HFFc6 (cell line): ENCODE data around the gene TMCO6. TPM values are rescaled to one million over a fixed set of nuclear protein-coding genes. Genes with fewer than 3 reads are reported as not detected.

Source experiments
- DNase-seq: peaks from one replicate; pipeline ENCODE4 v3.0.0-alpha.2; 2018
- H3K27ac Mint-ChIP-seq: 2 replicates; pipeline ENCODE4 v1.8.0; 2020; ENCODE audit warnings: mild to moderate bottlenecking, mixed read lengths
- H3K27me3 Mint-ChIP-seq: 2 replicates; pipeline ENCODE4 v1.8.0; 2021; ENCODE audit warnings: mild to moderate bottlenecking, moderate library complexity, mixed read lengths; ENCODE audit not compliant: insufficient read depth
- H3K36me3 Mint-ChIP-seq: 2 replicates; pipeline ENCODE4 v1.8.0; 2021; ENCODE audit warnings: low read depth, mixed read lengths
- H3K4me1 Mint-ChIP-seq: 2 replicates; pipeline ENCODE4 v1.8.0; 2020; ENCODE audit warnings: low read depth, mixed read lengths
- H3K4me3 Mint-ChIP-seq: 2 replicates; pipeline ENCODE4 v1.8.0; 2020; ENCODE audit warnings: mild to moderate bottlenecking, moderate library complexity, mixed read lengths
- H3K9me3 Mint-ChIP-seq: 2 replicates; pipeline ENCODE4 v1.8.0; 2020; ENCODE audit warnings: mild to moderate bottlenecking, mixed read lengths
- CTCF ChIP-seq: fragments of 200-600 bp; sonication (generic); IDR thresholded peaks from 2 replicates; pipeline ENCODE4 v1.5.0; 2021; ENCODE audit warnings: antibody characterized with exemption, mild to moderate bottlenecking
- total RNA-seq, 6 experiments: library from RNA; stranded (reverse); fragmentation: NEBNext Ultra II Directional; extraction: Animal tissue kit (Norgen Biotek cat#: 25700); gene quantifications; 2 replicates in 1 of 6; 3 replicates in 5 of 6; pipeline ENCODE4 v1.2.3, GENCODE V29; 2021

The TMCO6 gene
- total RNA-seq, 6 experiments from 2014 or later, result 3.6 to 7.2 (median 6.1) TPM

- H3K27ac Mint-ChIP-seq, result no peak overlapping the region
- peaks cover 14% of the 10 kb centered on the region for H3K9me3 Mint-ChIP-seq
- H3K4me3 Mint-ChIP-seq, result no peak overlapping the region
- no peaks in the 10 kb centered on the region; the same call in none of the 2 replicates for H3K27me3 Mint-ChIP-seq
- no peak for DNase-seq
- no peak for TF ChIP-seq CTCF
- H3K4me1 Mint-ChIP-seq, result peaks cover 24% of the 10 kb centered on the region
- peaks cover 12% of the 10 kb centered on the region for H3K36me3 Mint-ChIP-seq
These were observed 8.2 kb upstream of the TMCO6 start for GRCh38 chr5:140631036-140631417.

GRCh38 chr5:140631831-140632365 is 7.4 kb upstream of the TMCO6 start:
- no peak for TF ChIP-seq CTCF
- peak overlapping the region; percentile 90 for H3K4me3 Mint-ChIP-seq
- no peak overlapping the region for H3K27ac Mint-ChIP-seq
- peaks cover 12% of the 10 kb centered on the region for H3K36me3 Mint-ChIP-seq
- no peaks in the 10 kb centered on the region; the same call in none of the 2 replicates for H3K27me3 Mint-ChIP-seq
- H3K4me1 Mint-ChIP-seq, result peaks cover 24% of the 10 kb centered on the region
- no peak for DNase-seq
- peaks cover 14% of the 10 kb centered on the region for H3K9me3 Mint-ChIP-seq

- peak overlapping the region; percentile 66; the same call in 1 of the 2 replicates for H3K27ac Mint-ChIP-seq
- peak overlapping the region; percentile 90 for H3K4me3 Mint-ChIP-seq
These were observed 6.8 kb upstream of the TMCO6 start for GRCh38 chr5:140632366-140633020.

GRCh38 chr5:140633021-140633471 is 6.2 kb upstream of the TMCO6 start, which contains the start of gene CD14:
TSS of gene CD14 (minus strand) at chr5:140633175. CDS start at chr5:140633071, 104 bp downstream.
- Mint-ChIP-seq H3K27ac (peak within 1 kb of the TSS; percentile 66), H3K27me3 (no peaks in the 10 kb centered on the region; the same call in 1 of the 2 replicates), H3K4me1 (peaks cover 25% of the 10 kb centered on the region), H3K9me3 (peaks cover 4% of the 10 kb centered on the region), H3K4me3 (peak within 1 kb of the TSS; percentile 90), H3K36me3 (peaks cover 3% of the 10 kb centered on the region)
- TF ChIP-seq CTCF, result no peak; the same call in 1 of the 2 replicates
- DNase-seq, result peak; percentile 57

More at GRCh38 chr5:140632366-140633020, 6.8 kb upstream of the TMCO6 start:
- Mint-ChIP-seq H3K27me3 (no peaks in the 10 kb centered on the region; the same call in none of the 2 replicates), H3K36me3 (peaks cover 9% of the 10 kb centered on the region), H3K4me1 (peaks cover 24% of the 10 kb centered on the region), H3K9me3 (peaks cover 9% of the 10 kb centered on the region)
- peak; percentile 9 for DNase-seq
- TF ChIP-seq CTCF, result no peak; the same call in 1 of the 2 replicates

GRCh38 chr5:140633501-140633900 is 5.8 kb upstream of the TMCO6 start:
- Mint-ChIP-seq H3K9me3 (no peaks in the 10 kb centered on the region), H3K27me3 (no peaks in the 10 kb centered on the region; the same call in 1 of the 2 replicates), H3K4me3 (peak overlapping the region; percentile 90), H3K4me1 (peaks cover 30% of the 10 kb centered on the region), H3K36me3 (no peaks in the 10 kb centered on the region; the same call in 1 of the 2 replicates), H3K27ac (peak overlapping the region; percentile 66; the same call in 1 of the 2 replicates)
- DNase-seq, result no peak
- TF ChIP-seq CTCF, result no peak
